HG02840 (cell line): Measurements from ENCODE around the gene GLRB.
"Not testable (repeated sequence)": the region's sequence is repeated elsewhere in the genome, so short reads cannot be mapped to it uniquely, and the experiment has no call there.

Experiments used
- ATAC-seq: cut with Tn5 transposase; IDR thresholded peaks from one replicate; pipeline ENCODE4 v1.9.1; 2021; ENCODE audit warnings: mild to moderate bottlenecking, moderate library complexity, moderate number of reproducible peaks; ENCODE audit not compliant: unreplicated experiment, low FRiP score

Gene GLRB

GRCh38 chr4:157075811-157076577, at the start of gene GLRB:
Gene GLRB, plus strand, starts transcription at chr4:157076150. Its CDS starts 1,875 bp downstream, at chr4:157078025.
- no peak for ATAC-seq

GRCh38 chr4:157035471-157035870, 40.5 kb upstream of the GLRB start:
- no peak for ATAC-seq

DNA sequence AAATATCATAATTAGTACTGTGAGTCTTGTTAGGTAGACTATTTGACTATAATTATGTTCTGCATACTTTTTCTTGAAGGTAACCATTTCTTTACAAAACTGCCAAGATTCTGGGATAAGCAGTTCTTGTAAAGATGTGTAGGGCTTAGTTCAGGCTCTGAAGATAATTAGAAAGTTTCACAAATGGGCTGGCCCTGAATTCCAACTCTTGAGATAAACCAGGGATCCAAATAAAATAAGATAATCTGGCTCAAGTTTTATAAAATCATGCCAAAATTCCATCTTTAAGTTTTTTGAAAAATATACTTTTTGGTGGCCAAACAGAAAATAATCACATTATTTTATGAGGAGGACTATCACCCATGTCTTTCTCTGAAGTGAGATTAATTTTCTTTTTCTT, 35.5 kb upstream of the GLRB start:
- ATAC-seq, result no peak

- ATAC-seq, result no peak
Measured at GRCh38 chr4:157043131-157043530, 32.8 kb upstream of the GLRB start.

GRCh38 chr4:157045507-157046127, 30.3 kb upstream of the GLRB start:
- no peak for ATAC-seq

DNA sequence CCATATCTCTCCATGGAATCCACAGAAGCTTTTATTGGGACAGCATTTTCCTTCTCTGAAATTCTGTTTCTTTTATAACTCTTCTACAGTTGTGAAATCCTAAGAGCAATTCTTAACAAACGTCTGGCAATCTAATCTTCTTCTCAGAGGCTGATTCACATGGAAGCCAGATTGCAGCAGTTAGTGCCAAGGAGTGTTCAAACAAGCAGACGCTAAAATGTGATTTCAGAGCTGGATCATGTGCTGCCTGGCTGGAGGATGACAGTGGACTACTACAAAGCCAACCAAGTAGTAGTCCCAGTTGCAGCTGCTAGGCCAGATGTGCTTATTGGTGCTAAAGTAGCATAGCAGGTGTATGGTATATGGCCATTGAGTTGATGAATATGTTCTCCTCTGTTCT, 27.7 kb upstream of the GLRB start:
- no peak for ATAC-seq

GRCh38 chr4:157050561-157050960, 25.4 kb upstream of the GLRB start:
- no peak for ATAC-seq

GRCh38 chr4:157052429-157053040, 23.4 kb upstream of the GLRB start:
- ATAC-seq, result no peak

DNA sequence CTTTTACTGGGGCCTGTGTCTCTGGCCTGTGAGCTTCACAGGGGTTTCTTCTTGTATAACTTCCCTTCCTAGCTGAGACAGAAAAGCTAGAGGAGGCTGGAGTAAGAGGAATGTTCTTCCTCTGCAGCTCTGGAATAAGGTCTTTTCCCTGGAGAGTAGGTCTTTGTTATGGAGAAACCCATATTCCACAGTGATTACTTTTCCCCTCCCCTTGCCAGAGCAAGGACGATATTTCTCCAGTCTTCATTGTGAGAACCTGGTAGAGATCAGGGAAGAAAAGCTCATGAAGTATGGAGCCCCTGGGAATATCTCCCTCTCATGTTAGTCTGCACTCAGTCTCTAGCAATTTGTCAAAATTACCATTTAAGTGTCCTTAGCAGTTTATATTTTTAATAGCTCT, 18.7 kb upstream of the GLRB start:
- no peak for ATAC-seq

- ATAC-seq, result not testable (repeated sequence)
Measured at GRCh38 chr4:157058899-157059298, 17.1 kb upstream of the GLRB start.

DNA sequence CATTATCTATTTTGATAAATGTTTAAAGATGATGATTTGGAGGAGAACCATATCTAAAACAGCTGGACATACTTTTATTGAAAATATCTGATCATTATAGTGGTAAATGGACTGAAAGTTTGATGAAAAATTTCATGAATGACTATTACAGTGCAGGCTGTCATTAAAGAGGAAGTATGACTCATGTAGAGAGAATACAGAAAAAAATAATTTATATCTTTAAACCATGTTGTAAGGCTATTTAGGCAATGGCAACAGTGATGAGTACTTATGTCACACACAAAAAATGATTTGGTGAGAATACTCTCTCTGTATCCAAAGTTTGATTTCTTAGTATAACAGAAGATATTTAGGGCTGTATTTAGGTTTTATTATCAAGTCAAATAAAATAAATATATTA, 3.9 kb upstream of the GLRB start:
- ATAC-seq, result no peak

GRCh38 chr4:157075401-157075800, 549 bp upstream of the GLRB start:
- ATAC-seq, result no peak

DNA sequence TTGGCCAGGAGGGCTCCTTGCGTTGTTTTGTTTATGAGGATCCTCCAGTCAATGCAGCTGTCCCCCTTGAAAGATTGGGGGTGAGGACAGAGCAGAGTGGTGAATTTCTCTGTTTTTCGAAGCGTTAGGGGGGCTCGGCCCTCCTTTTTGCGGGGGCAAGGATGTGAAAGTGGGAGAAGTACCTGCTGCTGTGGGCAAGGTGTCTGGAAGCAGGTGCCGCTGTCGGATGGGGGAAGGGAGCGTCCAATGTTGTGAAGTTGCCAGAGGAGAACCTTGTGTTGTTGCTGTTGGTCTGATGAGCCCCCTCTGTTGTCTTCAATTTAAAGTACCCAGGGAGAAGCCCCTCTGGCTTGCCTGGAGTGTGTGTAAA, 613 bp downstream of the GLRB start:
- ATAC-seq, result no peak

DNA sequence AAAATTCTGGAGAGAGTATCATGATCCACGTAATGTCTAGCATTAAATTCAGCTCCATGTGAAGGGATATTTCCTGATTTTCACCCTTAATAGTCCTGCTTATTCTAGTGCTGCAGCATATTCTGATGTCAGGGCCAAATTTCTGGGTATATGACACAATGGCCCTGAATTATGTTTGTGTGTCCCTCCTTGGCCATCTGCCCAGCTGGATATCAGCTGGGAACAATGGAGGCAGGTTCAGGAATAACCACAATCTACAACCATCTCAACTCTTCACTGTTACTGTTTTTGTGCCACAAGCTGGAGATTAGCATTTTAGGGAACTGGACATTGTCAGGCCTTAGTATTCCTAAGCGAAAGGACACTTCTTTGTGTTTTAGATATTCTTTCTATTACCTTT, 3.5 kb downstream of the GLRB start:
- ATAC-seq, result no peak

DNA sequence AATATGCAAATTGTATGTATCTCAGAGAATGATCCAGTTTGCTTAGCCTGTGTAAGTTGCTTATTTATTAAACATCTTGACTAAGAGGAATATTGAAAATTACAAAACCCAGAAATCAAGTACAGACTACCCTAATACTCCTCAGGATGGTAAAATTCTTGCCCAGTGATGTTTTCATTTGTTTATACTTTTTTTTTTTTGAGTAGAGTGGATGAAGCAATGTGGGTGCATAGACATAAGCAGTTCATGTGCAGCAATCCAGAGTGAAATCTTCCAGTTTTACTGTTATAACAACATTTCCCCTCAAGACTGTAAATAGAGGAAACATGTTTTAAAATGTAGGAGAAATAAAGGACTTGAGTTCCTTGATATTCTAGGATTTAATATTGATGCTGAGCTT, 4.7 kb downstream of the GLRB start:
- no peak for ATAC-seq

- no peak for ATAC-seq
Measured at GRCh38 chr4:157095716-157096115, 19.8 kb downstream of the GLRB start.

DNA sequence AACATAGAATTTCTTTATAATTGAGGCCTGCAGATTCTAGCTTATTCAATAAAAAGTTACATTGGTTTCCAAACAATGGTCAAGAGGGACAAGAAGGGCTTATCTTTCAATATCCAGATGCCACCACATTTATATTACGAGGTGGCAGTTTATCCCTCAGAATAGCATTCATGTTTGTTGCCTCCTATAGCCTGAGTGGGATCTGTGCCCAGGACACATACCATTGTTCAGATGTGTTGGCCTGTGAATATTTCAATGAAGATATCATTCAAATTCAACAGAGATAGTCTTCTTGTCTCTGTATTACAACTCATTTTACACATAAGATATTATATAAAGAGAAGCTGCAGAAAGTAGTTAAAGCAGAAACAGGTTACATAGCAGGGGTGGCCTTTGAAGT, 20.5 kb downstream of the GLRB start:
- no peak for ATAC-seq

GRCh38 chr4:157099506-157099905, 23.6 kb downstream of the GLRB start:
- ATAC-seq, result no peak

GRCh38 chr4:157104541-157104940, 28.6 kb downstream of the GLRB start:
- no peak for ATAC-seq

- no peak for ATAC-seq
Measured at GRCh38 chr4:157114671-157115070, 38.7 kb downstream of the GLRB start.

DNA sequence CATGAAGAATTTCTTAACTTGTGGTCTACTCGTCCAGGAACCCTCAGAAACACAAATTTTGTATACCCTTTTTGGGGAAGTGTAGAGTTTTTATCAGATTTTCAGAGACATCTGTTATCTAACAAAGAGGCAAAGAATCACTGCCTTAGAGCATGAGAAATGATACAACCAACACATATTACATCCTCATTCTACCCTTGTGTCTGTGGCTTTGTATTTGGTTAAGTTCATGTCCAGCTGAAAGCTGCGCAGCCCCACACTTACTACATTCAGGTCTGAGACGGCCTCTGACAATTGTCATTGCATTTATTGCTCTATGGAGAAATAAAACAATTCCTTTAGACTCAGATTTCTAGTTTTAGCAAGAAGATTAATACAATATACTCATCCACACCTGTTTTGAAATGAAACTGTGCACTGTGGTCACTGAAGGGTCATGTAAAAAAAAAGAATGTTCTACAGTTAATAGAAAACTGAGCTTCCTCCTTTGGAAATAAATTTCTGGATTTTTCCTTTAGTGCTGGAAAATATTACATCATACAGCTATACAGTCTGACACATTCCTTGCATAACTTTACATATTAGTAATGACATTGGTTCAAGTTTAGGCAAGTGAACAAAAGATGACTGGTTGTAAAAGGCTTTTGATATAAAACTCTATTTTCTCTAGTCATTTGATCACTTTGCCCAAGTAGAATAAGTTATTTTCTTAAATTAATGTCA, 39.8 kb downstream of the GLRB start:
- no peak for ATAC-seq
